ENCODE measurements around the gene DLG1. TPM values are rescaled to one million over a fixed set of nuclear protein-coding genes. Genes with fewer than 3 reads are reported as not detected.
"Not testable (repeated sequence)": the region's sequence is repeated elsewhere in the genome, so short reads cannot be mapped to it uniquely, and the experiment has no call there.

The DLG1 gene
- total RNA-seq, 1 donor from 2014 or later, result 157 TPM

- Mint-ChIP-seq H3K36me3 (ENCODE audit: low read depth) (peaks cover 2% of the 10 kb centered on the region), H3K27ac (ENCODE audit: unreplicated experiment) (peak overlapping the region; percentile 29), H3K4me1 (ENCODE audit: low read depth) (peaks cover 70% of the 10 kb centered on the region), H3K4me3 (ENCODE audit: unreplicated experiment) (no peak overlapping the region), H3K9me3 (ENCODE audit: low read depth) (no peaks in the 10 kb centered on the region), H3K27me3 (ENCODE audit: low read depth) (no peaks in the 10 kb centered on the region)
- DNase-seq (ENCODE audit: low spot score), result no peak
- no peak for TF ChIP-seq CTCF (IDR thresholded peaks at IDR 0.05)
Observed at GRCh38 chr3:197203714-197204146, 94.7 kb downstream of the DLG1 start.

GRCh38 chr3:197202694-197203093 lies 95.7 kb downstream of the DLG1 start:
- no peak for DNase-seq (ENCODE audit: low spot score)
- no peaks in the 10 kb centered on the region for H3K36me3 Mint-ChIP-seq (ENCODE audit: low read depth)
- no peaks in the 10 kb centered on the region for H3K9me3 Mint-ChIP-seq (ENCODE audit: low read depth)
- no peak overlapping the region for H3K27ac Mint-ChIP-seq (ENCODE audit: unreplicated experiment)
- H3K27me3 Mint-ChIP-seq (ENCODE audit: low read depth), result no peaks in the 10 kb centered on the region
- no peak for TF ChIP-seq CTCF (IDR thresholded peaks at IDR 0.05)
- H3K4me3 Mint-ChIP-seq (ENCODE audit: unreplicated experiment), result no peak overlapping the region
- peaks cover 65% of the 10 kb centered on the region for H3K4me1 Mint-ChIP-seq (ENCODE audit: low read depth)

GRCh38 chr3:197201791-197202452 lies 96.5 kb downstream of the DLG1 start:
- Mint-ChIP-seq H3K36me3 (ENCODE audit: low read depth) (no peaks in the 10 kb centered on the region), H3K27me3 (ENCODE audit: low read depth) (no peaks in the 10 kb centered on the region), H3K27ac (ENCODE audit: unreplicated experiment) (no peak overlapping the region), H3K4me1 (ENCODE audit: low read depth) (peaks cover 65% of the 10 kb centered on the region), H3K4me3 (ENCODE audit: unreplicated experiment) (no peak overlapping the region), H3K9me3 (ENCODE audit: low read depth) (no peaks in the 10 kb centered on the region)
- no peak for DNase-seq (ENCODE audit: low spot score)
- TF ChIP-seq CTCF (IDR thresholded peaks at IDR 0.05), result no peak

- not testable (repeated sequence) for H3K27me3 Mint-ChIP-seq (ENCODE audit: low read depth); H3K4me3 Mint-ChIP-seq (ENCODE audit: unreplicated experiment); H3K9me3 Mint-ChIP-seq (ENCODE audit: low read depth); DNase-seq (ENCODE audit: low spot score); H3K36me3 Mint-ChIP-seq (ENCODE audit: low read depth)
- peaks cover 68% of the 10 kb centered on the region for H3K4me1 Mint-ChIP-seq (ENCODE audit: low read depth)
- H3K27ac Mint-ChIP-seq (ENCODE audit: unreplicated experiment), result peak overlapping the region; percentile 47
Observed at GRCh38 chr3:197200856-197201255, 97.6 kb downstream of the DLG1 start.

- peaks cover 5% of the 10 kb centered on the region for H3K36me3 Mint-ChIP-seq (ENCODE audit: low read depth)
- H3K4me1 Mint-ChIP-seq (ENCODE audit: low read depth), result peaks cover 44% of the 10 kb centered on the region
Observed at GRCh38 chr3:197197334-197197733, 101.1 kb downstream of the DLG1 start.

More at GRCh38 chr3:197197334-197197733, 101.1 kb downstream of the DLG1 start:
- Mint-ChIP-seq H3K27ac (ENCODE audit: unreplicated experiment) (peak overlapping the region; percentile 32), H3K27me3 (ENCODE audit: low read depth) (no peaks in the 10 kb centered on the region), H3K9me3 (ENCODE audit: low read depth) (peaks cover 3% of the 10 kb centered on the region), H3K4me3 (ENCODE audit: unreplicated experiment) (no peak overlapping the region)
- no peak for DNase-seq (ENCODE audit: low spot score)
- TF ChIP-seq CTCF (IDR thresholded peaks at IDR 0.05), result no peak

Measured in chondrocyte (in vitro differentiated cells).